Activated CD4-positive, alpha-beta T cell treated with anti-CD3 and anti-CD28 coated beads, Interleukin-2, amount 10 ng/mL, durations not matched to agents 7 days and 5 days (primary cell): Measurements from ENCODE around the gene WIPI1. TPM values are rescaled to one million over a fixed set of nuclear protein-coding genes. Genes with fewer than 3 reads are reported as not detected.

Experiments used
- CTCF ChIA-PET: fragments of 350-600 bp; sonication (Branson Sonifier 250); formaldehyde crosslinking; loops from one replicate; lab custom pipeline; 2021; ENCODE audit warnings: antibody characterized with exemption; lab: Charles Lee
- POLR2A ChIA-PET: fragments of 350-600 bp; sonication (Branson Sonifier 250); formaldehyde crosslinking; loops from one replicate; lab custom pipeline; 2021; ENCODE audit warnings: antibody characterized with exemption; lab: Charles Lee
- DNase-seq: peaks from one replicate; pipeline ENCODE4 v3.0.0-alpha.2; 2020
- H3K27ac Mint-ChIP-seq: one replicate; pipeline ENCODE4 v1.8.0; 2021; ENCODE audit warnings: mild to moderate bottlenecking, moderate library complexity, mixed read lengths
- H3K27me3 Mint-ChIP-seq: one replicate; pipeline ENCODE4 v1.8.0; 2021; ENCODE audit warnings: mixed read lengths
- H3K36me3 Mint-ChIP-seq: one replicate; pipeline ENCODE4 v1.8.0; 2021; ENCODE audit warnings: low read depth, mixed read lengths
- H3K4me1 Mint-ChIP-seq: one replicate; pipeline ENCODE4 v1.8.0; 2021; ENCODE audit warnings: mixed read lengths
- H3K4me3 Mint-ChIP-seq: one replicate; pipeline ENCODE4 v1.8.0; 2021; ENCODE audit warnings: mild to moderate bottlenecking, moderate library complexity, mixed read lengths
- H3K9me3 Mint-ChIP-seq: one replicate; pipeline ENCODE4 v1.8.0; 2021; ENCODE audit warnings: mixed read lengths
- total RNA-seq, 2 experiments: library from RNA; stranded (reverse); gene quantifications; one replicate each; pipeline ENCODE4 v1.2.3, GENCODE V29; 2021

The WIPI1 gene
- total RNA-seq, 2 experiments from 2014 or later: 28.2 to 34.4 TPM

- no peak for DNase-seq
- ChIA-PET POLR2A (no interaction called here), CTCF (interaction anchor here (0.5 to 1.4 kb wide), 4 partner anchors 10 to 15 kb away, joined by 3 to 5 read pairs (median 3); no protein-coding TSS in a partner anchor)
- Mint-ChIP-seq H3K36me3 (peaks cover 4% of the 10 kb centered on the region), H3K4me1 (peaks cover 20% of the 10 kb centered on the region), H3K27ac (no peak overlapping the region), H3K9me3 (peaks cover 6% of the 10 kb centered on the region), H3K4me3 (no peak overlapping the region), H3K27me3 (peaks cover 47% of the 10 kb centered on the region)
Measured at GRCh38 chr17:68482576-68483041, 25.3 kb upstream of the WIPI1 start.

- Mint-ChIP-seq H3K27me3 (peaks cover 43% of the 10 kb centered on the region), H3K27ac (no peak overlapping the region), H3K36me3 (peaks cover 4% of the 10 kb centered on the region), H3K9me3 (peaks cover 6% of the 10 kb centered on the region), H3K4me3 (no peak overlapping the region), H3K4me1 (peaks cover 5% of the 10 kb centered on the region)
- ChIA-PET CTCF (interaction anchor here (0.5 to 0.7 kb wide), 2 partner anchors 17 to 53 kb away, joined by 3 to 4 read pairs; no protein-coding TSS in a partner anchor), POLR2A (no interaction called here)
- DNase-seq: no peak
Measured at GRCh38 chr17:68480885-68481284, 23.6 kb upstream of the WIPI1 start.

DNA sequence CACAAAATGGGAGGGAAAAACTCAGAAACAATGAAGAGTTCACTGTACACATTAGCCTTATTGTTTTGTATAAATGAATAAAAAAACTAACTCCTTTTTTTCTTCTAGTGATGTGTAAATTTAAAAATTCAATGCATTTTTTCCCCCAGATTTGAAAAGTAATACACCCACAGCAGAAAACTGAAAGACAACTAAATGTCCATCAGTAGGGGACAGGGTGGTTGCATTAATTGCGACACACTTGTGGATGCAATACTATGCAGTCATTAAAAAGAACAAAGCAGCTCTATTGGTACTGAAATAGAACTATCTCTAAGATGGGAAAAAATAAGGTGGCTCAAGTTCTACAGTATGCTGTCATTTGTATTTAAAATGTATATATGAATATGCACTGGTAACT, 13.7 kb upstream of the WIPI1 start:
- H3K9me3 Mint-ChIP-seq: no peaks in the 10 kb centered on the region
- no peak overlapping the region for H3K4me3 Mint-ChIP-seq
- peaks cover 2% of the 10 kb centered on the region for H3K4me1 Mint-ChIP-seq
- no peaks in the 10 kb centered on the region for H3K36me3 Mint-ChIP-seq
- peaks cover 33% of the 10 kb centered on the region for H3K27me3 Mint-ChIP-seq
- CTCF ChIA-PET: interaction anchor here (0.6 to 1.2 kb wide), 3 partner anchors 12 to 27 kb away, joined by 3 read pairs; no protein-coding TSS in a partner anchor
- H3K27ac Mint-ChIP-seq: no peak overlapping the region
- DNase-seq: no peak
- POLR2A ChIA-PET: no interaction called here

DNA sequence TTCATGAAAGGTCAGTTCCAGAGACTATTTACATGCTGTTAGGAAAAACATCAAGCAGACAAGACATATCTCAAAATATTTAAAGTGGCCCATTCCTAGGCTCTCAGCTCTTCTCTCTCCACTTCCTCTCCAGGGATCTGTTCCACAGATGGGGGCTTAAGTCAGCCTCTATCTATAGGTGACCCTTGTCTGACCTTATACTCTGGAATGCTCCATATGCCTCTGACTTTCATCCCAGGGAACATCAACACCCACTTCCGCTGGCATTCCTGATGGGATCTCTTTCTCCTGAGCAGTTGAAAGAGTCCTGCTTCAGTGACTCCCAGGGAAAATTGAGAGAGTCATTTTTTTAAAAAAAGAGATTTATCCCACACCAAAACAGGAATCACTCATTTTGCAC, 11.5 kb upstream of the WIPI1 start:
- ChIA-PET POLR2A (interaction anchor here (1.2 kb wide), 1 partner anchor 20 kb away, joined by 4 read pairs; no protein-coding TSS in a partner anchor), CTCF (no interaction called here)
- H3K27me3 Mint-ChIP-seq: peaks cover 31% of the 10 kb centered on the region
- peaks cover 11% of the 10 kb centered on the region for H3K4me1 Mint-ChIP-seq
- DNase-seq: no peak
- no peaks in the 10 kb centered on the region for H3K9me3 Mint-ChIP-seq
- H3K4me3 Mint-ChIP-seq: no peak overlapping the region
- no peaks in the 10 kb centered on the region for H3K36me3 Mint-ChIP-seq
- no peak overlapping the region for H3K27ac Mint-ChIP-seq

DNA sequence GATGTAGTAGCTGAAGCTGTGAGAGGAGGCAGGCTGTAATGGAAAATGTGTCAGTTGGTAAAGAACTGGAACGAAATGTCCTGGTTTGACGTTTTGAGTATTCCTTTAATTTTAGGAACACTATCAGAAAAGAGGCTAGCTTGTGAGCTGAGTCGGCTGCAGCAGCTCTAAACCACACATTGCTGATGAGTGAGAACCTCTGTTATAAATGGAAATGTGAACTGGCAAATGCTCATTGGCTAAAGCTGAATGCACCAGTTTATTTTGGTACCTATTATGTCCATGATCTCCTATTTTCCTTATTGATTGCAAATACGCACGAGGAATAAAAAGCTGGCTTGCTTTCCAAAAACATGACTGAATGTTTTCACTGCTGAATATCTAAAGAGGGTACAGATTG, 11.0 kb upstream of the WIPI1 start:
- CTCF ChIA-PET: interaction anchor here (1.4 kb wide), 1 partner anchor 263 kb away, joined by 4 read pairs; no protein-coding TSS in a partner anchor
- no peak overlapping the region for H3K27ac Mint-ChIP-seq
- no peaks in the 10 kb centered on the region for H3K36me3 Mint-ChIP-seq
- H3K27me3 Mint-ChIP-seq: peaks cover 31% of the 10 kb centered on the region
- DNase-seq: no peak
- H3K4me1 Mint-ChIP-seq: peaks cover 13% of the 10 kb centered on the region
- no peaks in the 10 kb centered on the region for H3K9me3 Mint-ChIP-seq
- H3K4me3 Mint-ChIP-seq: no peak overlapping the region
- POLR2A ChIA-PET: interaction anchor here (1.2 kb wide), 1 partner anchor 20 kb away, joined by 4 read pairs; no protein-coding TSS in a partner anchor

DNA sequence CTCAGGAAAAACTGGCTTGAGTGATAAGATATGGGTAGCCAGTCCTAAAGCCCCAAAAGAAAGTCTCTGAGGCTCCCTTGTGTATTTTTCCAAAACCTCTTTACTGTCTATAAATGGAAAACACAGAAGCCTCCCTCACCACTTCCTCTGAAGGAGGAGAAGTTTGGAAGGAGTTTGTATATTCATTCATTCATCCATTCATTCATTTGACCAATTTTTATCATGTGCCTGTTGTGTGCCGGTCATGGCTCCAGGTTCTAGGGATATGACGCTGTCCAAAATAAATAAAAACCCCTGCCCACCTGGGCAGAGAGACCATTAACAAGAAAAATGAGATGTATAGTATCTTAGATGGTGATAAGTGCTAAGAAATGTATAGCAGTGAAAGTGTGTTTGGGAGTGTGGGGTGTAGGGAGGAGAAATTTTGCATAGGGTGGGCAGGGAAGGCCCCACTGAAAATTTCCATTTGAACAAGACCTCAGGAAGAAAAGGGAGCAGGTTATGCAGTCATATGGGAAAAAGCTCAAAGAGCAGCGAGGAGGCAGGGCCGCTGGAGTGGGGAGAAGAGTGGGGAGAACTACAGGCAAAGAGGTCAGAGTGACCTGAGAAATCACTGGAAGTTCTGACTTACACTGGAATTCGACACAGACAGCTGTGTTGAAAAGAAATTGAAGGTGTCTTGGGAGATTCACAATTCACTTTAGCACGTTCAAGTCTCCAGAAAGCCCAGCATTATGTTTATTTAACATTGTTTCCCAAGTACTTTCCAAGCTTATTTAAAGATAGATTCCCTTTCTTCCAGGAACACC, 6.1 kb upstream of the WIPI1 start:
- no peak for DNase-seq
- Mint-ChIP-seq H3K27me3 (peaks cover 11% of the 10 kb centered on the region), H3K36me3 (no peaks in the 10 kb centered on the region), H3K4me3 (no peak overlapping the region), H3K4me1 (peaks cover 59% of the 10 kb centered on the region), H3K27ac (peak overlapping the region; percentile 95), H3K9me3 (no peaks in the 10 kb centered on the region)
- ChIA-PET POLR2A (no interaction called here), CTCF (interaction anchor here (0.7 to 1.4 kb wide), 3 partner anchors 25 to 263 kb away, joined by 3 to 4 read pairs (median 4); no protein-coding TSS in a partner anchor)

DNA sequence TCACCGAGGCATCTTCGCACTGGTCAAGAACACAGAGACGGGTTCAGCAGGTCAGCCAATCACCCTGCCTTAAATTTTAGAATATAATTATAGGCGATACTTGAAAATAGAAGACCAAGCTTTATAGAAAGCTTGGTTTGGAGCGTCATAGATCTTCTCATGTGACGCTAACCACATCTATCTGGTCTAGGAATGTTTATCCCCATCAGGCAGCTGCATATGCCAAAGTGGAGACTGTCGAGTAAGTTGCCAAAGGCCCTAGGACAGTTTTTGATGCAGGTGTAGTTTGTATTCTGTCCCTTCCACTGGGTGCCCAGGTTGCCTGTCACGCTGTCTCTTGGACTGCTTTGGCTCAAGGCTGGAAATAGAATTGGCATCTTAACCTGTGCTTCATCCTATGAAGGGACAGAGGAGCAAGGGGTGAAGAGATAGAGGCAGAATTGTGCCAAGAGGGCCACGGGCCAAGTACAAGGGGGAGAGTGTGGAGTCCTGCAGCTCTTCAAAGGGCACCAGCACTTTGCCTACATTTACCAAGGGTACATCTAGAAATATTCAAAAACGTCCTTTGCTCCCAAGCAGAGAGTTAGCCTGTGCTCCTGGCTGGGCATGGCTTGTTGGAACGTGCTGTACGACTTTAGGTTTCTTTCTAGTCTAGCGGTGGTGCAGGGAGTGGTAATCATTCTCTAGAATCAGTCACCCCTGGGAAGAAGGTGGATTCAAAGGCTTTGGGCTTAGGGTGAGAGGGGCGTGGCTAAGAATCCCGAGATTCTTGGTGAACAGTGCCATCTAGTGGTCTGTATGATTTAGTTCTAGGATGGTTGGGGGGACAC, 5.3 kb upstream of the WIPI1 start:
- no peaks in the 10 kb centered on the region for H3K36me3 Mint-ChIP-seq
- DNase-seq: peak; percentile 84
- H3K4me3 Mint-ChIP-seq: no peak overlapping the region
- H3K27ac Mint-ChIP-seq: peak overlapping the region; percentile 95
- ChIA-PET POLR2A (no interaction called here), CTCF (interaction anchor here (0.6 to 1.5 kb wide), 12 partner anchors 10 to 425 kb away, joined by 3 to 8 read pairs (median 4); partner anchors contain the start of gene AMZ2)
- H3K4me1 Mint-ChIP-seq: peaks cover 65% of the 10 kb centered on the region
- peaks cover 4% of the 10 kb centered on the region for H3K27me3 Mint-ChIP-seq
- H3K9me3 Mint-ChIP-seq: no peaks in the 10 kb centered on the region

DNA sequence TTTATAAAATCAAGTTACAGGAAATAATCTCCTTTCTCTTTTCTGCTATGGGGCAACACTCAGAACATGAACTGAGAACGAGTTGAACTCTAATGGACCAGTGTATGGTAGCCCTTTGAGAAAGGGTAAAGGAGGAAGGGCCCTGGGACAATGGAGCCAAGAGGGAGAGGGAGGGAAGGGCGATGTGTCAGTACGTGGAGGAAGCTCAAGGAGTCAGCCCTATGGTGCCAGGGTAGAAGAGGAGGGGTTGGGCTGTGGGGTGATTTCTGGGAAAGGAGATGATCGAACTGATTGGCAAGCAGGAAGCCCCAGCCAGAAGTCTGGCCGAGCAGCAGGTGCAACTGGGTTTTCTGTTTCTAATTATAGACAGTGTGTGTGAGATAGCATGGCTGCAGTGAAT, 4.3 kb upstream of the WIPI1 start:
- H3K9me3 Mint-ChIP-seq: no peaks in the 10 kb centered on the region
- H3K4me1 Mint-ChIP-seq: peaks cover 69% of the 10 kb centered on the region
- H3K36me3 Mint-ChIP-seq: no peaks in the 10 kb centered on the region
- H3K27me3 Mint-ChIP-seq: no peaks in the 10 kb centered on the region
- CTCF ChIA-PET: interaction anchor here (0.6 to 1.7 kb wide), 10 partner anchors 9 to 424 kb away, joined by 3 to 8 read pairs (median 4); partner anchors contain the start of gene AMZ2
- peak overlapping the region; percentile 95 for H3K27ac Mint-ChIP-seq
- H3K4me3 Mint-ChIP-seq: peak overlapping the region; percentile 67
- POLR2A ChIA-PET: no interaction called here
- peak; percentile 62 for DNase-seq

- H3K27ac Mint-ChIP-seq: peak overlapping the region; percentile 95
Measured at GRCh38 chr17:68461122-68461539, 3.8 kb upstream of the WIPI1 start.

GRCh38 chr17:68460715-68461114, 3.4 kb upstream of the WIPI1 start:
- H3K4me3 Mint-ChIP-seq: peak overlapping the region; percentile 67
- H3K9me3 Mint-ChIP-seq: no peaks in the 10 kb centered on the region
- DNase-seq: peak; percentile 70
- H3K4me1 Mint-ChIP-seq: peaks cover 74% of the 10 kb centered on the region
- H3K27ac Mint-ChIP-seq: peak overlapping the region; percentile 95
- ChIA-PET CTCF (interaction anchor here (0.5 to 1.9 kb wide), 9 partner anchors 19 to 495 kb away, joined by 3 to 10 read pairs (median 3); partner anchors contain the start of gene AMZ2), POLR2A (interaction anchor here (0.7 to 0.9 kb wide), 2 partner anchors 23 to 111 kb away, joined by 3 to 4 read pairs; no protein-coding TSS in a partner anchor)
- H3K27me3 Mint-ChIP-seq: no peaks in the 10 kb centered on the region
- H3K36me3 Mint-ChIP-seq: no peaks in the 10 kb centered on the region

More at GRCh38 chr17:68461122-68461539, 3.8 kb upstream of the WIPI1 start:
- H3K4me3 Mint-ChIP-seq: peak overlapping the region; percentile 67
- H3K36me3 Mint-ChIP-seq: no peaks in the 10 kb centered on the region
- H3K27me3 Mint-ChIP-seq: no peaks in the 10 kb centered on the region
- DNase-seq: peak; percentile 29
- peaks cover 74% of the 10 kb centered on the region for H3K4me1 Mint-ChIP-seq
- CTCF ChIA-PET: interaction anchor here (0.5 to 1.9 kb wide), 7 partner anchors 20 to 256 kb away, joined by 3 to 10 read pairs (median 3); partner anchors contain the start of gene AMZ2
- POLR2A ChIA-PET: interaction anchor here (0.7 to 0.9 kb wide), 2 partner anchors 23 to 112 kb away, joined by 3 to 4 read pairs; no protein-coding TSS in a partner anchor
- no peaks in the 10 kb centered on the region for H3K9me3 Mint-ChIP-seq

- POLR2A ChIA-PET: interaction anchor here (0.7 to 0.9 kb wide), 2 partner anchors 22 to 253 kb away, joined by 3 to 4 read pairs; no protein-coding TSS in a partner anchor
- Mint-ChIP-seq H3K27me3 (no peaks in the 10 kb centered on the region), H3K36me3 (no peaks in the 10 kb centered on the region), H3K9me3 (no peaks in the 10 kb centered on the region), H3K4me3 (peak overlapping the region; percentile 67), H3K4me1 (peaks cover 75% of the 10 kb centered on the region), H3K27ac (peak overlapping the region; percentile 95)
- CTCF ChIA-PET: interaction anchor here (0.7 to 1.9 kb wide), 8 partner anchors 19 to 494 kb away, joined by 3 to 10 read pairs (median 3); partner anchors contain the start of gene AMZ2
- DNase-seq: no peak
Measured at GRCh38 chr17:68460146-68460545, 2.9 kb upstream of the WIPI1 start.
